HepG2 (cell line): Measurements from ENCODE around the gene CCL19. TPM values are rescaled to one million over a fixed set of nuclear protein-coding genes. Genes with fewer than 3 reads are reported as not detected.

Experiments
- KAT8 ChIP-seq: IDR thresholded peaks from 2 replicates; pipeline ENCODE4 v1.6.1; 2016; ENCODE audit warnings: missing genetic modification reagents, missing compliant biosample characterization
- NPAS2 ChIP-seq: sonication (generic); formaldehyde crosslinking; IDR thresholded peaks from 2 replicates; pipeline ENCODE4 v1.8.0; 2022; ENCODE audit warnings: mild to moderate bottlenecking, missing genetic modification reagents, borderline replicate concordance
- RBAK ChIP-seq: sonication (generic); formaldehyde crosslinking; IDR thresholded peaks from 2 replicates; pipeline ENCODE4 v1.5.1; 2020; ENCODE audit warnings: mild to moderate bottlenecking, missing genetic modification reagents
- ZNF543 ChIP-seq: sonication (generic); formaldehyde crosslinking; IDR thresholded peaks from 2 replicates; pipeline ENCODE4 v1.4.0; 2020; ENCODE audit warnings: mild to moderate bottlenecking, missing genetic modification reagents
- ZNF713 ChIP-seq: sonication (generic); formaldehyde crosslinking; IDR thresholded peaks from 2 replicates; pipeline ENCODE4 v1.4.0; 2020; ENCODE audit warnings: mild to moderate bottlenecking, missing genetic modification reagents
- polyA plus RNA-seq, 8 experiments: library from polyadenylated mRNA; depleted of rRNA in 3 of 8; stranded (reverse) in 7 of 8; unstranded in 1 of 8; fragments of >200 nt; fragmentation: Illumina TruSeq in 4 of 8; extraction: Trizol in 4 of 8; gene quantifications; 2 replicates each; pipeline versions ENCODE4 v1.2.1 to v1.2.3, GENCODE V29; 2011 to 2016; ENCODE audit warnings: low read depth in 4 of 8, missing spikeins in 1 of 8, mixed read lengths in 1 of 8; ENCODE audit not compliant: insufficient read depth in 1 of 8
- total RNA-seq, 5 experiments: library from RNA; depleted of rRNA; stranded (reverse); fragments of >200 nt; fragmentation: Illumina TruSeq; extraction: Trizol; gene quantifications; 2 replicates each; pipeline ENCODE4 v1.2.3, GENCODE V29; 2016; ENCODE audit warnings: low read depth in 1 of 5
- TF ChIP-seq, protein P1 (sequence below): sonication (generic); formaldehyde crosslinking; IDR thresholded peaks from 2 replicates; pipeline ENCODE4 v1.4.0; 2020; ENCODE audit warnings: low read depth, mild to moderate bottlenecking, missing genetic modification reagents
- TF ChIP-seq, protein P2 (sequence below): sonication (generic); formaldehyde crosslinking; IDR thresholded peaks from 2 replicates; pipeline ENCODE4 v1.4.0; 2020; ENCODE audit warnings: missing genetic modification reagents, borderline replicate concordance
- TF ChIP-seq, protein P3 (sequence below): sonication (generic); formaldehyde crosslinking; IDR thresholded peaks from 2 replicates; pipeline ENCODE4 v1.4.0; 2020; ENCODE audit warnings: missing genetic modification reagents, borderline replicate concordance

CCL19 gene
- total and polyA plus RNA-seq, 2 of the 13 experiments (the other 11 are each of a cell fraction or from before 2014, with no cell fraction given): not detected

DNA sequence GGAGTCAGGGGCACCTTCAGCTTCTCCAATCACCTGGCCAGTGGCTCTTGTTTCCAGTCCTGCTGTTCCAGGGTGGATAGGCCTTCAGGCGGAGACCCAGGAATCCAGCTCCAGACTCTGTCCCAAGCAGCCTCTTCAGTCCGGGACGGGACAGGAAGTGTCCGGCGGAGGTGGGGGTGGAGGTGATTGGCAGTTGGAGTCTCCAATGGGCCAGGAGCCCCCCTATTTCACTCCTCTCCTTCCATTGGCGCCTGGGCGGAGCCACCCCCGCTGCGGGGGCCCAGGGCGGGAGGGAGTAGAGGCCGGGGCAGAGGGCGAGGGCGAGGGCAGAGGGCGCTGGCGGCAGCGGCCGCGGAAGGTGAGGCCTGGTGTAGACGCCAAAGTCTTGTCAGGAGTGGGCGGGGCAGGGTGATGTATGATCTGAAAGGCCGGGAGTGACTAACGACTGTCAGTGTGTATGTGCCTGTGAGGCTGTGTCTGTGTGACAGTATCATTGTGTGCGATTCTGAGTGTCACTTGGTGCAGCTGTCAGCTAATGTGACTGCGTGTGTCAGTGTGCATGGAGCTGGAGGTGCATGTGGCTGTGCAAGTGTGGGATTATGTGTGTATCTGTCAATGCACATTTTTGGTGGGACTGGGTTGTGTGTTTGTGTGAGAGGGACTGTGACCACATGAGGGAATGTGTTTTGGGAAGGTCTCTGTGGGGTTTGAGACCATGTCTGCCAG, 39.0 kb downstream of the CCL19 start, which contains the start of gene IL11RA (continued):
- TF ChIP-seq, protein P1, sequence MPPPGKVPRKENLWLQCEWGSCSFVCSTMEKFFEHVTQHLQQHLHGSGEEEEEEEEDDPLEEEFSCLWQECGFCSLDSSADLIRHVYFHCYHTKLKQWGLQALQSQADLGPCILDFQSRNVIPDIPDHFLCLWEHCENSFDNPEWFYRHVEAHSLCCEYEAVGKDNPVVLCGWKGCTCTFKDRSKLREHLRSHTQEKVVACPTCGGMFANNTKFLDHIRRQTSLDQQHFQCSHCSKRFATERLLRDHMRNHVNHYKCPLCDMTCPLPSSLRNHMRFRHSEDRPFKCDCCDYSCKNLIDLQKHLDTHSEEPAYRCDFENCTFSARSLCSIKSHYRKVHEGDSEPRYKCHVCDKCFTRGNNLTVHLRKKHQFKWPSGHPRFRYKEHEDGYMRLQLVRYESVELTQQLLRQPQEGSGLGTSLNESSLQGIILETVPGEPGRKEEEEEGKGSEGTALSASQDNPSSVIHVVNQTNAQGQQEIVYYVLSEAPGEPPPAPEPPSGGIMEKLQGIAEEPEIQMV (CRISPR knock-in tag): no peak
- TF ChIP-seq RBAK (CRISPR knock-in tag) (no peak), ZNF543 (0 out of 2 replicates have a peak, but pooled peaks have one; percentile 23), NPAS2 (CRISPR knock-in tag) (no peak), KAT8 (CRISPR knock-in tag) (peak; percentile 83), ZNF713 (CRISPR knock-in tag) (no peak)
- TF ChIP-seq, protein P2, sequence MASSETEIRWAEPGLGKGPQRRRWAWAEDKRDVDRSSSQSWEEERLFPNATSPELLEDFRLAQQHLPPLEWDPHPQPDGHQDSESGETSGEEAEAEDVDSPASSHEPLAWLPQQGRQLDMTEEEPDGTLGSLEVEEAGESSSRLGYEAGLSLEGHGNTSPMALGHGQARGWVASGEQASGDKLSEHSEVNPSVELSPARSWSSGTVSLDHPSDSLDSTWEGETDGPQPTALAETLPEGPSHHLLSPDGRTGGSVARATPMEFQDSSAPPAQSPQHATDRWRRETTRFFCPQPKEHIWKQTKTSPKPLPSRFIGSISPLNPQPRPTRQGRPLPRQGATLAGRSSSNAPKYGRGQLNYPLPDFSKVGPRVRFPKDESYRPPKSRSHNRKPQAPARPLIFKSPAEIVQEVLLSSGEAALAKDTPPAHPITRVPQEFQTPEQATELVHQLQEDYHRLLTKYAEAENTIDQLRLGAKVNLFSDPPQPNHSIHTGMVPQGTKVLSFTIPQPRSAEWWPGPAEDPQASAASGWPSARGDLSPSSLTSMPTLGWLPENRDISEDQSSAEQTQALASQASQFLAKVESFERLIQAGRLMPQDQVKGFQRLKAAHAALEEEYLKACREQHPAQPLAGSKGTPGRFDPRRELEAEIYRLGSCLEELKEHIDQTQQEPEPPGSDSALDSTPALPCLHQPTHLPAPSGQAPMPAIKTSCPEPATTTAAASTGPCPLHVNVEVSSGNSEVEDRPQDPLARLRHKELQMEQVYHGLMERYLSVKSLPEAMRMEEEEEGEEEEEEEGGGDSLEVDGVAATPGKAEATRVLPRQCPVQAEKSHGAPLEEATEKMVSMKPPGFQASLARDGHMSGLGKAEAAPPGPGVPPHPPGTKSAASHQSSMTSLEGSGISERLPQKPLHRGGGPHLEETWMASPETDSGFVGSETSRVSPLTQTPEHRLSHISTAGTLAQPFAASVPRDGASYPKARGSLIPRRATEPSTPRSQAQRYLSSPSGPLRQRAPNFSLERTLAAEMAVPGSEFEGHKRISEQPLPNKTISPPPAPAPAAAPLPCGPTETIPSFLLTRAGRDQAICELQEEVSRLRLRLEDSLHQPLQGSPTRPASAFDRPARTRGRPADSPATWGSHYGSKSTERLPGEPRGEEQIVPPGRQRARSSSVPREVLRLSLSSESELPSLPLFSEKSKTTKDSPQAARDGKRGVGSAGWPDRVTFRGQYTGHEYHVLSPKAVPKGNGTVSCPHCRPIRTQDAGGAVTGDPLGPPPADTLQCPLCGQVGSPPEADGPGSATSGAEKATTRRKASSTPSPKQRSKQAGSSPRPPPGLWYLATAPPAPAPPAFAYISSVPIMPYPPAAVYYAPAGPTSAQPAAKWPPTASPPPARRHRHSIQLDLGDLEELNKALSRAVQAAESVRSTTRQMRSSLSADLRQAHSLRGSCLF (CRISPR knock-in tag): no peak
- TF ChIP-seq, protein P3, sequence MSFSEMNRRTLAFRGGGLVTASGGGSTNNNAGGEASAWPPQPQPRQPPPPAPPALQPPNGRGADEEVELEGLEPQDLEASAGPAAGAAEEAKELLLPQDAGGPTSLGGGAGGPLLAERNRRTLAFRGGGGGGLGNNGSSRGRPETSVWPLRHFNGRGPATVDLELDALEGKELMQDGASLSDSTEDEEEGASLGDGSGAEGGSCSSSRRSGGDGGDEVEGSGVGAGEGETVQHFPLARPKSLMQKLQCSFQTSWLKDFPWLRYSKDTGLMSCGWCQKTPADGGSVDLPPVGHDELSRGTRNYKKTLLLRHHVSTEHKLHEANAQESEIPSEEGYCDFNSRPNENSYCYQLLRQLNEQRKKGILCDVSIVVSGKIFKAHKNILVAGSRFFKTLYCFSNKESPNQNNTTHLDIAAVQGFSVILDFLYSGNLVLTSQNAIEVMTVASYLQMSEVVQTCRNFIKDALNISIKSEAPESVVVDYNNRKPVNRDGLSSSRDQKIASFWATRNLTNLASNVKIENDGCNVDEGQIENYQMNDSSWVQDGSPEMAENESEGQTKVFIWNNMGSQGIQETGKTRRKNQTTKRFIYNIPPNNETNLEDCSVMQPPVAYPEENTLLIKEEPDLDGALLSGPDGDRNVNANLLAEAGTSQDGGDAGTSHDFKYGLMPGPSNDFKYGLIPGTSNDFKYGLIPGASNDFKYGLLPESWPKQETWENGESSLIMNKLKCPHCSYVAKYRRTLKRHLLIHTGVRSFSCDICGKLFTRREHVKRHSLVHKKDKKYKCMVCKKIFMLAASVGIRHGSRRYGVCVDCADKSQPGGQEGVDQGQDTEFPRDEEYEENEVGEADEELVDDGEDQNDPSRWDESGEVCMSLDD (CRISPR knock-in tag): no peak
- TF ChIP-seq, all 625 proteins: peak for 209
